Glomerular visceral epithelial cell (primary cell): ENCODE results near the gene MED10.
"Not testable (repeated sequence)": the region's sequence is repeated elsewhere in the genome, so short reads cannot be mapped to it uniquely, and the experiment has no call there.

Experiments used
- DNase-seq: peaks from one replicate; pipeline ENCODE4 v3.0.0-alpha.2; 2016; ENCODE audit errors: extremely low spot score

MED10 gene

GRCh38 chr5:6373081-6373846, 5.1 kb downstream of the MED10 start:
- DNase-seq: no peak

GRCh38 chr5:6372251-6373080, 5.9 kb downstream of the MED10 start:
- DNase-seq: no peak

- DNase-seq: no peak
These were observed 7.1 kb downstream of the MED10 start for GRCh38 chr5:6371079-6371810.

DNA sequence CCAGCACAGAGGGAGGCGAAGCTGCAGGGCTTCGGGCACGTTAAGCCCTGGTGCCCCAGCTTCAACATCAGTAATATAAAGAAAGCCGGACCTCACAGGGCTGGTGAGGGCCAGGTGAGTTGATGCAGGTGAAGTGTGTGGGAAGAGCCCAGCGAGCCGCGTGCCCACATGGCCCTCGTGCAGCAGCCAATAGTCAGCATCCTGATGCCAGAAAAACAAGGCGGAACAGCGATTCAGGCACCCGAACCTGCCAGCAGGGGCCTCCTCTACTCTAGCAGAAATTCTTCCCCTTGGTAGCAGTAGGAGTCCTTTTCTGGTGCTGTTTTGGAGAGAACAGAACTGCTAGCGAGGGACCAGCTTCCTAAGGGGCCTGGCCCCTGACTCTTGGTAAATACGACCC, 7.8 kb downstream of the MED10 start:
- DNase-seq: no peak

DNA sequence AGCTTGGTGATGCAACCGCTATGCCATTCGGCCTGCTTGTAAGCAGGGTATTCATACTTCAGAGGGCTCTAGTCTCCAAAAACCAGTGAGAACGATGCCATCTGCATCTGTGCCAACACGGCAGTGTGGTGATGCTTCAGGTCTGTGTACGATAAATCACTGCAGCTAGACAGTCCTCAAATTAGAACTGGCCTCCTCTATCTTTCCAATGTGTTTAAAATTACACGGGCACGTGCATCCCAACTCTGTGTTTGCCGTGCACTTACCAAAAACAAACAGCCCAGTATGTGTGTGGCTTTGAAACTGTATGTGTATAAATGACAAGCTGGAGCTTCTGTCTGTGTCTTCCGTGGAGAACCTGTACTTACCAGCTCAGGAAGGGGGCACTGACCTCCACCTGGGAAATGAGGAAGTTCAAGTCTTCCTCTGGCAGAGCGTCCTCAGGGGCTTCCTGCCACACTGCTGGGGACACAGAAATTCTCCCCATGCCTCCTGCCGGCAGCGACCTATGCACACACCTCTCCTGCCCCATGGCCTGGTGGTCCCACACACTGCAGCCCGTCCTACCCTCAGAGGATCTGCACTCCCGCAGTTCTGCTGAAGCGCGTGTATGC, 12.3 kb downstream of the MED10 start:
- no peak for DNase-seq

DNA sequence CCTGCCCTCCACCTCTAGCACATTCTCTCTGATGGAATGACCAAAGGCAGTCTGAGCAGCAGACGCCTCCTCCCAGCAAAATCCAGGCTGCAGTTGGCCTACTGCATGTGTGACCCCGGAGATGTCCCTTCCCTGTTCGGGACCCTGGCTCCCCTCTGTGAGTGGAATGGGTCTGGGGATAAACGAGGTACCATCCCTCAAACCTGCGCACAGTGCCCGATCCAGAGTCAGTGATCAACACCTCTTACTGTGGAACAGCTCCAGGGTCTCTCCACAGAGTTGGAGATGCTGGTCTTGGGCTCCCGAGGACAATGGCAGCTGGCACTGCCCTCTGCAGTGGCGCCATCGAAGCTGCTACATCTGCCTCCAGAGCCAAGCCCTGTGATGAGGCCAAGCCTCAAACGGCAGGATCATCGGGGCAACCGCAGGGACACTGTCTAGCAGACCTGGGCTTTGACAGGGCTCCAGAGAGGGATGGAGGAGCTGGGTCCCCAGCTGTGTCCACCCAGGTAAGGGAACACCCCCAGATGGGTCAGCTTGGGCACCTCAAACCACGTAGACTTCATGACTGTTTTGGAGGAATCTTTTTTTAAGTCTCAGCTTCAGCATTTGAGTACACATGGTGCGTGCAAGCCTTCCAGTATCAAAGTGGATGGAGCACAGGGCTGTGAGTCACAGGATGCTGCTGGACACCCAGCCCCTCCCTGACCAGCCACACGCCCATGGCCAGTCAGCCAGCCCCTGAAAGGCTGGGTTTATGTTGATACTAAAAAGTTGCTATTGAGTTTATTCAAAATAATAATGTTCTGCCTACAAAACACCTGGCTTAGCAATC, 13.0 kb downstream of the MED10 start:
- no peak for DNase-seq

GRCh38 chr5:6363454-6364011, 14.8 kb downstream of the MED10 start:
- DNase-seq: not testable (repeated sequence)

GRCh38 chr5:6362846-6363245, 15.5 kb downstream of the MED10 start:
- DNase-seq: no peak

GRCh38 chr5:6361101-6361500, 17.2 kb downstream of the MED10 start:
- no peak for DNase-seq

- DNase-seq: no peak
These were observed 17.8 kb downstream of the MED10 start for GRCh38 chr5:6360323-6361072.

DNA sequence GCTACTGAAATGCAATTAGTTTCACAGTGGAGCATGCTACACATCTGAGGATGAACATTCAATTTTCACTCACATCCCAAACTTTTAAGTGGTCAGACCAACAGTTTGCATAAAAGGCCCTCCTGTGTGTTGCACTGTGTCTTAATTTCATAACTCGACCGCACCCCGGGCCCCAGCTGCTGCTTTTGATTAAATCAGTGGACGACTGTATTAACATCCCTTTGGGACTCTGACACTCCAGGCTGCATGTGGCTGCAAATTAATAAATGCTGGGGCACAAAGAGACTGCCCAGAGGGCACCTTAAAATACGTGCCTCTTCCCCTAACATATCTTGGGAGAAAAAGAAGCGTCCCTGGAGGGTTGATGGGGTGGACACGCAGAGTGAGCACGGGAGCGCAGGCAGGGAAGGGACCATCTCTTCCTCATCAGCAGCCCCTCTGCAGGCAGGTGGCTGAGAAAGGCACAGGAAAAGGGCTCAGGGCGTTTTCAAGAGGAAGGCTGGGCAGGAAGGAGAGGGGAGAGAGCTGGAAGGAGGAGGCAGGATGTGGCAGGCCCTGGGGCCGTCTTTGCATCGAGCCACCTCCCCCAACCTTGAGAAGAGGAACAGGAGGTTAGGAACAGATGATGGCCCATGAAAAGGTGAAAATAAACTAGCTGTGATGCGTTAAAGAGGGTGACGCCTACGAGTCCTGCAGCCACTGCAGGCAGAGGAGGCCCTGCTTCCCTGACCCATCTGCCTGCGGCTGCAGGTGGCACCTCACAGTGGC, 18.6 kb downstream of the MED10 start:
- DNase-seq: no peak

GRCh38 chr5:6358434-6358820, 19.9 kb downstream of the MED10 start:
- DNase-seq: no peak

- not testable (repeated sequence) for DNase-seq
These were observed 20.4 kb downstream of the MED10 start for GRCh38 chr5:6357817-6358433.

DNA sequence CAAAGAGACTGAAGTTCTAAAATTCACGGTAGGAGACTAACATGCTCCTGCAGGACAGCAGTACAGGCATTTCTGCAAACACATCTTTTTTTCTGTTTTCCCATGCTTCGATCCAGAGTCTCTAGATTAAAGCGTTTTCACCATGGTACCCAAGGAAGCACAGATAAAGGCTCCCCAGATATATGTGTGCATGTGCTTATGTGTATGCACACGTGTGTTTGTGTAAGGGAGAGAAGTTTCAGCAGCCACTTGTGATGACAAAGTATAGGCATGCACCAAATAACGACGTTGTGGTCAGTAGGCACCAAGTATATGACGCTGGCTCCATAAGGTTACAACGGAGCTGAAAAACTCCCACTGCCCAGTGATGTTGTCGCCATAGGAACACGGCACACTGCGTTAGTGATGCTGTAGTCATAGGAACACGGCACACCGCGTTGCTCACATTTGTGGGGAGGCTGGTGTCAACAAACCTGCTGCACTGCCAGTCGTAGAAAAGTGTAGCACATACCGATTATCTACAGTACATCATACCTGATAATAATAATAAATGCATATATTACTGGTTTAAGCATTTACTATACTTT, 21.7 kb downstream of the MED10 start:
- DNase-seq: no peak

GRCh38 chr5:6355294-6355693, 23.1 kb downstream of the MED10 start:
- no peak for DNase-seq

GRCh38 chr5:6354848-6355247, 23.5 kb downstream of the MED10 start:
- no peak for DNase-seq

GRCh38 chr5:6353602-6354302, 24.6 kb downstream of the MED10 start:
- no peak for DNase-seq
